Ectodermal cell (in vitro differentiated cells): Measurements from ENCODE around the gene ARL6IP5.
A peak's percentile ranks its signal among the peaks of the same experiment; 100 is the strongest.

Source experiments
- H3K27ac ChIP-seq: 2 replicates; pipeline ENCODE4 v1.7.0; 2013; ENCODE audit warnings: mild to moderate bottlenecking, low read depth, low read length; ENCODE audit not compliant: insufficient read depth, poor library complexity, severe bottlenecking
- H3K27me3 ChIP-seq: 2 replicates; pipeline ENCODE4 v1.7.0; 2013; ENCODE audit warnings: mild to moderate bottlenecking, low read length; ENCODE audit not compliant: insufficient read depth, control insufficient read depth, poor library complexity, severe bottlenecking
- H3K36me3 ChIP-seq: one replicate; pipeline ENCODE4 v1.7.0; 2013; ENCODE audit warnings: low read length; ENCODE audit not compliant: control insufficient read depth, insufficient read depth
- H3K4me1 ChIP-seq: one replicate; pipeline ENCODE4 v1.7.0; 2013; ENCODE audit warnings: low read length; ENCODE audit not compliant: control insufficient read depth, insufficient read depth
- H3K4me3 ChIP-seq: 2 replicates; pipeline ENCODE4 v1.7.0; 2013; ENCODE audit warnings: low read depth, low read length, control low read depth; ENCODE audit not compliant: insufficient read depth
- H3K9me3 ChIP-seq: 2 replicates; pipeline ENCODE4 v1.7.0; 2013; ENCODE audit warnings: mild to moderate bottlenecking, low read length, moderate library complexity; ENCODE audit not compliant: control insufficient read depth
- WGBS, 2 experiments: methylation state at CpG; one replicate each; pipeline ENCODE4 v1.1.7; 2013; ENCODE audit warnings: missing lambda C conversion rate in 2 of 2; 5-methylcytosine and 5-hydroxymethylcytosine counted together

ARL6IP5 gene

GRCh38 chr3:69065318-69065964, 19.3 kb upstream of the ARL6IP5 start:
- Histone ChIP-seq H3K4me3 (no peak overlapping the region), H3K36me3 (peaks cover 16% of the 10 kb centered on the region), H3K27ac (no peak overlapping the region), H3K27me3 (no peaks in the 10 kb centered on the region), H3K4me1 (no peaks in the 10 kb centered on the region), H3K9me3 (no peaks in the 10 kb centered on the region)
- 91 to 94% methylated on average over 3 to 6 of the region's 6 CpGs for WGBS, 2 experiments

GRCh38 chr3:69066121-69066520, 18.6 kb upstream of the ARL6IP5 start:
- peaks cover 9% of the 10 kb centered on the region for H3K36me3 ChIP-seq

GRCh38 chr3:69072928-69073327, 11.8 kb upstream of the ARL6IP5 start:
- Histone ChIP-seq H3K9me3 (no peaks in the 10 kb centered on the region), H3K4me1 (no peaks in the 10 kb centered on the region), H3K27me3 (no peaks in the 10 kb centered on the region), H3K27ac (no peak overlapping the region), H3K4me3 (no peak overlapping the region), H3K36me3 (no peaks in the 10 kb centered on the region)
- 94 to 95% methylated on average over 3 of the region's 3 CpGs for WGBS, 2 experiments

More at GRCh38 chr3:69066121-69066520, 18.6 kb upstream of the ARL6IP5 start:
- Histone ChIP-seq H3K27me3 (no peaks in the 10 kb centered on the region), H3K27ac (no peak overlapping the region), H3K4me3 (no peak overlapping the region), H3K9me3 (no peaks in the 10 kb centered on the region), H3K4me1 (no peaks in the 10 kb centered on the region)
- 67 to 73% methylated on average over 3 to 4 of the region's 4 CpGs for WGBS, 2 experiments

- peaks cover 5% of the 10 kb centered on the region for H3K4me1 ChIP-seq
- no peaks in the 10 kb centered on the region for H3K9me3 ChIP-seq
- no peaks in the 10 kb centered on the region for H3K27me3 ChIP-seq
- peak overlapping the region; percentile 62 for H3K4me3 ChIP-seq
- WGBS, 2 experiments: 9 to 12% methylated on average over 27 to 29 of the region's 29 CpGs
- H3K36me3 ChIP-seq: no peaks in the 10 kb centered on the region
- peak overlapping the region; percentile 27 for H3K27ac ChIP-seq
Observed at GRCh38 chr3:69079269-69080159, 5.2 kb upstream of the ARL6IP5 start.

- H3K27ac ChIP-seq: peak within 1 kb of the TSS; percentile 27
- no peaks in the 10 kb centered on the region for H3K36me3 ChIP-seq
- peak within 1 kb of the TSS; percentile 62 for H3K4me3 ChIP-seq
- peaks cover 5% of the 10 kb centered on the region for H3K4me1 ChIP-seq
- H3K27me3 ChIP-seq: no peaks in the 10 kb centered on the region
- WGBS, 2 experiments: 0 to 2% methylated on average over 29 to 31 of the region's 37 CpGs
- H3K9me3 ChIP-seq: no peaks in the 10 kb centered on the region
Observed at GRCh38 chr3:69080233-69080920, 4.4 kb upstream of the ARL6IP5 start, which contains the start of gene UBA3. TSS of gene UBA3 (minus strand) at chr3:69080365. CDS start at chr3:69080353, 12 bp downstream.

- 87 to 91% methylated on average over 5 of the region's 5 CpGs for WGBS, 2 experiments
- H3K9me3 ChIP-seq: no peaks in the 10 kb centered on the region
- no peak overlapping the region for H3K4me3 ChIP-seq
- no peaks in the 10 kb centered on the region for H3K36me3 ChIP-seq
- no peak overlapping the region for H3K27ac ChIP-seq
- H3K4me1 ChIP-seq: peaks cover 13% of the 10 kb centered on the region
- H3K27me3 ChIP-seq: no peaks in the 10 kb centered on the region
Observed at GRCh38 chr3:69081583-69082262, 3.0 kb upstream of the ARL6IP5 start.

GRCh38 chr3:69082361-69082760, 2.4 kb upstream of the ARL6IP5 start:
- WGBS, 2 experiments: 82 to 85% methylated on average over 2 of the region's 2 CpGs
- no peak overlapping the region for H3K27ac ChIP-seq
- H3K36me3 ChIP-seq: no peaks in the 10 kb centered on the region
- peaks cover 13% of the 10 kb centered on the region for H3K4me1 ChIP-seq
- H3K27me3 ChIP-seq: no peaks in the 10 kb centered on the region
- no peaks in the 10 kb centered on the region for H3K9me3 ChIP-seq
- no peak overlapping the region for H3K4me3 ChIP-seq

GRCh38 chr3:69082805-69083204, 1.9 kb upstream of the ARL6IP5 start:
- Histone ChIP-seq H3K4me1 (peaks cover 13% of the 10 kb centered on the region), H3K4me3 (no peak overlapping the region), H3K27ac (no peak overlapping the region), H3K36me3 (no peaks in the 10 kb centered on the region), H3K27me3 (no peaks in the 10 kb centered on the region), H3K9me3 (no peaks in the 10 kb centered on the region)

- peak overlapping the region; percentile 98 for H3K4me3 ChIP-seq
- no peak overlapping the region for H3K27ac ChIP-seq
- no peaks in the 10 kb centered on the region for H3K9me3 ChIP-seq
- no peaks in the 10 kb centered on the region for H3K27me3 ChIP-seq
- 2% methylated on average over 26 of the region's 26 CpGs for WGBS, 2 experiments
- no peaks in the 10 kb centered on the region for H3K36me3 ChIP-seq
- H3K4me1 ChIP-seq: peaks cover 13% of the 10 kb centered on the region
Observed at GRCh38 chr3:69085168-69085832, 563 bp downstream of the ARL6IP5 start.
